HG03139 (cell line): ENCODE results near the gene ZNF177.
"Not testable (repeated sequence)": the region's sequence is repeated elsewhere in the genome, so short reads cannot be mapped to it uniquely, and the experiment has no call there.

Source experiments
- ATAC-seq: cut with Tn5 transposase; IDR thresholded peaks from one replicate; pipeline ENCODE4 v1.9.1; 2021; ENCODE audit not compliant: unreplicated experiment

Gene ZNF177

DNA sequence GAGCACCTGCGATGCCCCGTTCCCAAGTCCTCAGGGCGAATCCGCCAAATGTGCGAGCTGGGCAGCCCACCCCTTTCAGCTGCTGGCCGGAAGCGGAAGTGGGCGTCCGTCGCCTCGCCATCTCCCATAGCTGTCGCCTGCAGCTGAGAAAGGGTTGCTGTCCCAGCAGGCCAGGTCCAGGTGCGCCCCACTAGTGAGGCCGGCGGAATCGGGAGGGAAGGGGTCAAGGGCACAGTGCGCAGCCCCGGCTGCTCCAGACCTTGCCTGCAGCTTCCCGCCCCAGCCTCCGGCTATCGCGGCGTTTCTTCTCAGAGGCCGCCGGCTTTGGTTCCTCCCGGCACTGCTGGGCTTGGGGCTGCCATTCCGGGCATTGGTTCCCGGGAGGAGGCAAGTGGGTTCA, at the start of gene ZNF177:
Gene ZNF177, plus strand, starts transcription at position 109 of the 400 bp plus-strand sequence. CDS start 15,299 bp downstream, outside the sequence.
- ATAC-seq: no peak

DNA sequence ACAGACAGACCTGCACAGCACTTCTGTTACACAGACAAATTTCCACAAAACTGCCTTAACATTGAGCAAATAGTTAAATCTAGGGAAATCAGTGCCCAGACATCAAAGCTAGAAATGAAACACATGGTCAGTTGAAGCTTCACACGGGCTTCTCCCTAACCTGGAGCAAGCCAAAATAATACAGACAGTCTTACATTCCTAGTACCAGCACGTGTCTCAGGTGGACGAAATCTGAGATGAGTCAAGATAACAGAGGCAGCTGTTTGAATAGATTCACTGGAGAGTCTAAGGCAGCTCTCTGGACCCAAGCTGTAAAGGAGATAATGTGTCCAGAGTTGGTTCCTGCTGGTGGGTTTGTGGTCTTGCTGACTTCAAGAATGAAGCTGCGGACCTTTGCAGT, 49.1 kb upstream of the ZNF177 start:
- ATAC-seq: no peak

DNA sequence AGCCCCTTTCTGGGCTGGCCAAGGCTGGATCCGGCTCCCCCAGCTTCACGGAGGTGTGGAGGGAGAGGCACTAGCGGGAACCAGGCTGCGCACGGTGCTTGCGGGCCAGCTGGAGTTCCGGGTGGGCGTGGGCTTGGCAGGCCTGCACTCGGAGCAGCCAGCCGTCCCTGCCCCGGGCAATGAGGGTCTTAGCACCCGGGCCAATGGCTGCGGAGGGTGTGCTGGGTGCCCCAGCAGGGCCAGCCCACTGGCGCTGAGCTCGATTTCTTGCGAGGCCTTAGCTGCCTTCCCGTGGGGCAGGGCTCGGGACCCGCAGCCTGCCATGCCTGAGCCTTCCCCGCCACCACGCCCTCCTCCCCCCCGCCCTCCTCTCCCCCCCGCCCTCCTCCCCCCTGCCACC, 41.5 kb upstream of the ZNF177 start:
- ATAC-seq: no peak

DNA sequence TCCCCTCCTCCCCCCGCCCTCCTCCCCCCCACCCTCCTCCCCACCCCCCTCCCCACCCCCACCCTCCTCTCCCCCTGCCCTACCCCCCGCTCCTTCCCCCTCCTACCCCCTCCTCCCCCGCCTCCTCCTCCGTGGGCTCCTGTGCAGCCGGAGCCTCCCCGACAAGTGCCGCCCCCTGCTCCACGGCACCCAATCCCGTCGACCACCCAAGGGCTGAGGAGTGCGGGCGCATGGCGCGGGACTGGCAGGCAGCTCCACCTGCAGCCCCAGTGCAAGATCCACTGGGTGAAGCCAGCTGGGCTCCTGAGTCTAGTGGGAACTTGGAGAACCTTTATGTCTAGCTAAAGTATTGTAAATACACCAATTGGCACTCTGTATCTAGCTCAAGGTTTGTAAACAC, 41.1 kb upstream of the ZNF177 start:
- ATAC-seq: not testable (repeated sequence)

DNA sequence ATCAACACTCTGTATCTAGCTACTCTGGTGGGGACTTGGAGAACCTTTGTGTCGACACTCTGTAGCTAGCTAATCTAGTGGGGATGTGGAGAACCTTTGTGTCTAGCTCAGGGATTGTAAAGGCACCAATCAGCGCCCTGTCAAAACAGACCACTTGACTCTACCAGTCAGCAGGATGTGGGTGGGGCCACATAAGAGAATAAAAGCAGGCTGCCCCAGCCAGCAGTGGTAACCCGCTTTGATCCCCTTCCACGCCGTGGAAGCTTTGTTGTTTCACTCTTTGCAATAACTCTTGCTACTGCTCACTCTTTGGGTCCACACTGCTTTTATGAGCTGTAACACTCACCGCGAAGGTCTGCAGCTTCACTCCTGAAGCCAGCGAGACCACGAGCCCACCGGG, 40.6 kb upstream of the ZNF177 start:
- not testable (repeated sequence) for ATAC-seq

DNA sequence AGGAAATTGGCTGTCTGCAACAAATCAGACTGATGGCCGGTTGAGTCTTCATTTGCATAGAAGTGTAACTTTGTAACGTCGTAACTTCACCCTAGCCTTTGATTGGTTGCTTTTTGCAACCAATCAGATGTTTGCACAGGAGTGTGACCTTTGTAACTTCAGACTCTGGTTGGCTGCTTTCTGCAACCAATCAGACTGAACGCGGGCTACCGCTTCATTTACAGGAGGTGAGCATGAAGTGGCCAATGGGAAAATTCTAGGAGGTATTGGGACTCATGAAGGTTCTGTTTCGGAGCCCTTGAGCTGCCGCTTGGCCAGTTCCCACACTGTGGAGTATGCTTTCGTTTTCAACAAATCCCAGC, 39.3 kb upstream of the ZNF177 start:
- peak; percentile 26 for ATAC-seq

DNA sequence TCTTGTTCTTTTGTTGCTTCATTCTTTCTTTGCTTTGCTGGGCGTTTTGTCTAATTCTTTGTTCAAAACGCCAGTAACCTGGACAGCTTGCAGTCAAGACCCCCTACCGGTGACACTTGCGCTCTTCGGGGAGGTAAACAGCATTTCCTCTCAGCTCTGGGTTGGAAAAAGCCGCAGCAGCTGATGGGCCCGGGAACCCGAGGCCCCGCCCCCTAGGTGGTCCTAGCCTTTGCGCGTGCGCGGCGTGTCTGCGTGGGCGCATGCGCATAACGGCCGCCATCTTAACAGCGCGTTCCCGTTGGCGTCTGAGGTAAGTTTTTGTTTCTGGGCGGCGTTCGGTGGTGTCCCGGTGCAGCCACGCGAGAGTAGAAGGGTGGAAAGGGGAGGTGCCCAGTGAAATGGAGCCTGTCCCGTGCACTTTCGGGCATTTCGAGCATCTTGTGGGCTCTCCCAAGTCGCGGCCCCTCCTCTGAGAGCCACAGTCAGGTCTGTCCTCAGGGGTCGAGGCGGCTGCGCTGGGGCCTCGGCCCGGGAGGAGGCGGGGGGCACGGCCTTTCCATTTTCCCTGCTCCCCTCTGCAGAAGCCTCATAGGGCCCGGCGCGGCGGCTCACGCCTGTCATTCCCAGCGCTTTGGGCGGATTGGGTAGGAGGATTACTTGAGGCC, 38.8 kb upstream of the ZNF177 start, which contains the start of gene ZNF559:
Gene ZNF559, plus strand, starts transcription at position 261 of the 665 bp plus-strand sequence. CDS start 14,371 bp downstream, outside the sequence.
- ATAC-seq: peak; percentile 94

DNA sequence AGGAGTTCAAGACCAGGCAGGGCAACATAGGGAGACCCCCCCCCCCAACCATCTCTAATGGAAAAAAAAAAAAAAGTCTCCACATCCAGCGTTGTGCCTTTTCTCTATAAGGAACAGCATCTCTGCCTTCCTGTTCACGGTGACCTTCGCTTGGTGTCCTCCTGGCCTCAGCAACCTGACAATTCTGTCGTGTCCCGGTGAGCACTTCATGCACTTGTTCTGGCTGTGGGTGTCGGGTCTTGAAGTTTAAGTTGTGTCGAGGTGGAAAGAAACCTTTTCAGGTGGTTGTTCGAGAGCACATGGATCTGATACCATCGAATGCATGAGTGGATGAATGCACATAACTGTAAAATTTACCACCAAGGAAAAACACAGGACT, 38.2 kb upstream of the ZNF177 start:
- no peak for ATAC-seq

DNA sequence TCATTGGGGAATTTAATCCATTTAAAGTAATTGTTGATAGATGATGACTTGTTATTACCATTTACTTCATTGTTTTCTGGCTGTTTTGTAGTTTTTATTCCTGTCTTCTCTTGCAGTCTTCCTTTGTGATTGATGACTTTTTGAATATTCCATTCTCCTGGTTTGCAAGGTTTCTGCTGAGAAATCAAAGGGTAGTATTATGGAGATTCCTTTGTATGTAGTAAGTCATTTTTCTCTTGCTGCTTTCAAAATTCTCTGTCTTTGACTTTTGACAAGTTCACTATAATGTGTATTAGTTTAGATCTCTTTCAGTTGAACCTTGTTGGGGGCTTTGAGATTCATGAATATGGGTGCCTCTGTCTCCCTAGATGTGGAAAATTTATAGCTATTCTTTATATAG, 32.8 kb upstream of the ZNF177 start:
- ATAC-seq: no peak

DNA sequence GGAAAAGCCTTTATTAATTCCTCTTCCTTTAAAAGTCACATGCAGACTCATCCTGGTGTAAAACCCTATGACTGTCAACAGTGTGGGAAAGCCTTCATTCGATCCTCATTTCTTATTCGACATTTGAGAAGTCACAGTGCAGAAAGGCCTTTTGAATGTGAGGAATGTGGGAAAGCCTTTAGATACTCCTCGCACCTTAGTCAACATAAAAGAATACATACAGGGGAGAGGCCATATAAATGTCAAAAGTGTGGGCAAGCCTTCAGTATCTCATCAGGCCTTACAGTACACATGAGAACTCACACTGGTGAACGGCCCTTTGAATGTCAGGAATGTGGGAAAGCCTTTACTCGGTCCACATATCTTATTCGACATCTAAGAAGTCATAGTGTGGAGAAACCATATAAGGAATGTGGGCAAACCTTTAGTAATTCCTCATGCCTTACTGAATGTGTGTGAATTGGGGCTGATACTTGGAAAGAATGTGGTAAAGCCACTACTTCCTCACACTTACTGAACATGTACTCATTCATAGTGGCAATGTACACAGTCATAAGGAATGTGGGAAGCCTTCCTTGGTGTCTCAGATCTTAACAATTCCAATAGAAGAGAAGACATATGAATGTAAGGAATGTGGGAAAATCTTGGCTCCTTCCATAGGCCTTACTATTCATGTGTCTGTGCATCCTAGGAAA, 20.1 kb upstream of the ZNF177 start:
- no peak for ATAC-seq

DNA sequence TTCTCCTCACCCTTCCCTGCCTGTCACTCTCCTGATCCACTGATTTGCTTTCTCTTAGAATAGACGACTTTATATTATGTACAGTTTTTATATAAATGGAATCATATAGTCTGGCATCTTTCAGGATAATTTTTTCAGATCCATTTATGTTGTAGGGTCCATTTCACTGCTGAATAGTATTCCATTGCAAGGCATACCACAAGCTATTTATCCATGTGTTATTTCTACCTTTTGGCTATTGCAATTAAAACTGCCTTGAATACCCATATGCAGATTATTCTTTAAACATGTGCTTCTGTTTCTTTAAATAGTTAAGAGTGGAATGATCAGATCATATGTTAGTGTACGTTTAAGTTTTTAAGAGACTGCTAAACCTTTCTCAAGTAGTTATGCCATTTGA, 17.8 kb upstream of the ZNF177 start:
- ATAC-seq: no peak

DNA sequence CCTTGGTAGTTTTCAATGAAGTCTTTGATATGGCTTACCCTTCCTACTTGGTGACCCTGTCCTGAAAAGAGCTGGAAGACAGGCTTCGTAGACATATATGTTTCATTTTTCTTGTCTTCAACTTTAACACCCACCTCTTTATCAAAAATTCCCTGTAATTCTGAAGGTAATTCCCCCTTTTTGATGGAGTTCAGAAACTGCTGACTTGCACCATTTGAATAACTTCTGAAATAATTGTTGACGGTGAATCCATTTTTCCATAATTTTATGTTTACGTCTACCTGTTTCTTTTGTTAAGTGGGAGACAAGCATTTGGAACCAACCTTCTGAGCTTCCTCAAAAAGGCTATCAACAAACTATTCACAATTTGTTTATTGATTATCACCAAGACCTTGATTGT, 14.6 kb upstream of the ZNF177 start:
- no peak for ATAC-seq

DNA sequence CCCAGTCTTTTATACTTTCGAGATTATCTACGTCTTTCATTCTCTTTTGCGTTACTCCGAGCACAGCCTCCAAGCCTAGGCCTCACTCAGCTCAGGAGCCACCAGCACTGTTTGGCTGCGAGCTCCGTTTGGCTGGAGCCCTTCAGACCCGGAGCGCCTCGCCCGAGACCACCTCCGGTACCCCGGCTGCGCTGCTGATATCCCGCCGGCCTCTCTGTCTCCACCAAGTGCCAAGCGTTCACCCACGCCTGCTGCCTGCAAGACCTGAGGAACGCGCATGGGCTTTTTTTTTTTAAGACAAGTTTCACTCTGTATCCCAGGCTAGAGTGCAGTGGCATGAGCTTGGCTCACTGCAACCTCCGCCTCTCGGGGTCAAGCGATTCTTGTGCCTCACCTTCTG, 14.1 kb upstream of the ZNF177 start:
- no peak for ATAC-seq

DNA sequence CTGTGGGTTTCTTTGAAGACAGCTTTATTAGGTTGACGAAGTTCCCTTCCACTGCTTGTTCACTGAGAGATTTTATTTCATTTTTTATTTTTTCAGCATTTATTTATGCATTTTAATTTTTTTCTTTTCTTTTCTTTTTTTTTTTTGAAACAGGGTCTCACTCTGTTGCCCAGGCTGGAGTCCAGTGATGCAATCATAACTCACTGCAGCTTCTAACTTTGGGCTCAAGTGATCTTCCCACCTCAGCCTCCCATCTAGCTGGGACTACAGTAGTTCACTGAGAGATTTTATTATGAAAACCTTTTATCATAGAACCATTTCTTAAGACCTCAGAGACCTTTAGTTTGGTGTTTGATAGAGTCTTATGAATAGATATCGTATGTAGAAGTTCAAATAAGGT, 10.3 kb upstream of the ZNF177 start:
- ATAC-seq: no peak

DNA sequence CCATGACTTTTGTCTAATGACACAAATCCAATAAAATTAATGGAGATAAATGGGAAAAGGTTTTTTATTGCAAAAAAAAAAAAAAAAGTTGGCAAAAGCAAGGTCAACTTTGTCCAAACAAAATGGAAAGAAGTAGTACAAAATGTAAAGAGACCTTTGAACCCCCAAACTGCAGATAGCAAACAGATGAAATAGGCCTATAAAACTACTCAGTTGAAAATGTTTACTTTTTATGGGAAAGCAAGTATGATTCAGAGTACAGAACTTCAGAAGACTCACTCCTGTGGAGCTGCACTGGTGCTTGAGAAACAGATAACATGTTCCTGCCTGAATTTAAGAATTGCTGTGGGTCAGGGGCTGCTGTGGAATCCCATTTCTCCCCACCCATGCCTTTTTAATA, 9.8 kb upstream of the ZNF177 start:
- ATAC-seq: no peak

DNA sequence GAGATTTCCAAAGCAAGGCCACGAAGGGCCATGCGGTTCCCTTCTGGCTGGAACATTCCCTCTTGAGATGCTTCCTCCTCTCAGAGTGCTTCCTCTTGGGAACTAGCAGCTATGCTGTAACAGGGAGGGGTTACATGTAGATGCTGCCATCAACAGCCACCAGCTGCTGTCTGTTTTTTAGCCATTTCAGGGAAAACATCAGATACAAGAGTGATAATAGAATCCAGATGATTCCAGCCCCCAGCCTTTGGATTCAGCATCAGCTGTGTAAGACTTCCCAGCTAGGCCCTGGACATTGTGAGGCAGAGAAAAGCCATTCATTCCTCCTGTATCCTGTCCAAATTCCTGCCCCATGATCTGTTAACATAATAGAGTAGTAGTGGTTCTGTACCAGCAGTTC, 8.2 kb upstream of the ZNF177 start:
- ATAC-seq: no peak

DNA sequence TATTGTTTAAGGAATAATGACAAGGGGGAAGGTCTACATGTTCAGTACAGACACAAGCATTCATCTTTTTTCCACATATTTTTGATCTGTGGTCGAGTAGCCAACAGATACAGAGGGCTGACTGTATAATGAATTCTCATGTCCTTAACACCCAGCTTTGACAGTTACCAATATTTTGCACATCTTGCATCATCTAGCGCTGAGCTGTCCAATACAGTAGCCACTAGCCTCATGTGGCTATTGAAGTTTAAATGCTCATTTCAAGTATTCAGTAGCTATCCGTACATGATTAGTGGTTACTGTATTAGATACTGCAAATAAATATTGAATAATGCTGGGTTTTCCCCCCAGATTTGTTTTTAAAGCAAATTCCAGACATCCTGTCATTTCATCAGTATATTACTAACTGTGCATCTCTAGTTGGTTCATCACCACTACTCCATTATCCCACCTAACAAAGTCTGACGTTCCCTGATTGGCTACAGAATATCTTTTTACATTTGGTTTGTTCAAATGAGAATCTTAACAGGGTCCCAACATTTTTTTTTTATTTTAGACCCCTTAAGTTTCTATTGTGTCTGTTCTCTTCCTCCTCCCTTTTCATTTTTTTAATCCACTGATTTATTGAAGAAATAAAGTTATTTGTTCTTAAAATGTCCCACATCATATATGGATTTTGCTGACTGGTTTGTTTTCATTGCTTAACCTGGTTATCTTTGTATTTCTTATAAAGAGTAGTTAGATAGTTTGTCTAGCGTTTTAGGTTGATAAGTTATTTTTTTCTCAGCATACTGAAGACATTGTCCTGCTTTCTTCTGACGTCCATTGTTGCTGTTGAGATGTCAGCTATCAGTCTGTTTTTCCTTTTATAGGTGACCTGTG, 8.2 kb downstream of the ZNF177 start:
- ATAC-seq: no peak

DNA sequence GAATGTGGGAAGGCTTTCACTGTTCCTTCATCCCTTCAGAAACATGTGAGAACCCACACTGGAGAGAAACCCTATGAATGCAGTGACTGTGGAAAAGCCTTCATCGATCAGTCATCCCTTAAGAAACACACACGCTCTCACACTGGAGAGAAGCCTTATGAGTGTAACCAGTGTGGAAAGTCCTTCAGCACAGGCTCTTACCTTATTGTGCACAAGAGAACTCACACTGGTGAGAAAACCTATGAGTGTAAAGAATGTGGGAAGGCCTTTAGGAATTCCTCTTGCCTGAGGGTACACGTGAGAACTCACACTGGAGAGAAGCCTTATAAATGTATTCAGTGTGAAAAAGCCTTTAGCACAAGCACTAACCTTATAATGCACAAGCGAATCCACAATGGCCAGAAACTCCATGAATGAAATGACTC, 18.6 kb downstream of the ZNF177 start:
- no peak for ATAC-seq

DNA sequence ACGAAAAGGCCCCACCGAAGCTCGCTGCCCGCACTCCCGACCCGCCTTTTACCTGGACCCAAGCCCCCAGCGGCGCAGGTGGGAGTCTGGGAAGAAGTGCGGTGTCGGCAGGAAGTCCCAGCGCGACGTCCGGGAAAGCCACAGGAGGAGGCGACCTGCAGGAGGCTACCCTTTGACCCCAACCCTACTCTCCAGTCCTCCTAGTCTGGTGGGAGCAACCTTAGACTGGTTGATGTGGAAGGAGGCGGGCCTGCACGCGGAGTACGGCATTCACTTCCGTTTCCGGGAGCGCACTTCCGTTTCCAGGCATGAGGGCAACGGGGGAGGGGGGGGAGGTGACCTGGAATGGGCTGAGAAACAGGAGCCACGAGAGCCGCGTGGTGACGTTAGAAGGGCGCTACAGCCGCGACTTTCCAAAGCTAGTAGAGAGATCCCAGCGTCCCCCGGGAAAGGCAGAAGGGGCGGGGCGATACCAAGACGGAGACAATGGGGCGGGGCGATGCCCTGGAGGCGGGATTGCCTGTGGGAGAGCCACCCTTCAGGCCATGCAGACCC, 44.1 kb downstream of the ZNF177 start:
- no peak for ATAC-seq

DNA sequence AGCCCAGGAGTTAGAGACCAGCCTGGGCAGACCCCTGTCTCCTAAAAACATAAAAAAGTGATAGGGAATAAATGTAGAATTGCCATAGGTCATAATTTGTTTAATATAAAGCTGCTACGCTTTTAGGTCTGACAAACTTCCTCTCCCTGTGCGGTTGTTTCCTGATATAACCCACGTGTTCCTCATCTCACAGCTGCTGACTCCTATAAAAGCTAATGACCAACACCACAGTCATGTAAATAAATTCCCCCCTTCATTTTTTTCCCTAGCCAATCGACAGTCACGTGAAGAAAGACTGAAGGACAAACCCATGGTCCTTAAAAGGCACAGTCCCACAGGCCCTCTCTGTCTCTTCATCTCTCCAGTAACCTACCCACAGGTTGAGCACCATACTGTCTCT, 45.0 kb downstream of the ZNF177 start:
- ATAC-seq: no peak

DNA sequence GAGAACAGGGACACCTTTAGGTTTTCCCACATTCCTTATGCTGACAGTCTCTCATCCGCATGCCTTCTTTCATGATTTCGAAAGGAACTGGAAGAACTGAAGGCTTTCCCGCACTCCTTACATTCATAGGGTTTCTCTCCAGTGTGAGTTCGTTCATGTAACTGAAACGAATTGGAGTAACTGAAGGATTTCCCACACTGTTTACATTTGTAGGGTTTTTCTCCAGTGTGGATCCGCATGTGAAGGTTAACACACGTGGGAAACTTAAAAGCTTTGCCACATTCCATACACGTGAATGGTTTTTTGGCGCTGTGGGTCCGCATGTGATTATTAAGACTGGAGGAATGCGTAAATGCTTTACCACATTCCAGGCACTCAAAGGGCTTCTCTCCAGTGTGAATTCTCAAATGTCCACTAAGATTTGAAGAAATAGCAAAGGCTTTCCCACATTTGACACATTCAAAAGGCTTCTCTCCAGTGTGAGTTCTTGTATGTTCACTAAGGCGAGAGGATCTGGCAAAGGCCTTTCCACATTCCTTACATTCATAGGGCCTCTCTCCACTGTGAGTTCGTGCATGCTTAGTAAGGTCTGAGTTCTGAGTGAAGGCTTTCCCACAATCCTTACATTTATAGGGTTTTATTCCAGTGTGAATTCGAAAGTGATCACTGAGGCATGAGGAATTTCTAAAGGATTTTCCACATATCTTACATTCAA, 50.6 kb downstream of the ZNF177 start:
- no peak for ATAC-seq
